SKM-1 treated with dmso at 0.1 percent for 144 hours (cell line): Measurements from ENCODE around the gene KCNH8.

Source experiments
- DNase-seq: peaks from one replicate; lab custom pipeline; 2025; ENCODE audit not compliant: unreplicated experiment; lab: John Stamatoyannopoulos, UW

KCNH8 gene

DNA sequence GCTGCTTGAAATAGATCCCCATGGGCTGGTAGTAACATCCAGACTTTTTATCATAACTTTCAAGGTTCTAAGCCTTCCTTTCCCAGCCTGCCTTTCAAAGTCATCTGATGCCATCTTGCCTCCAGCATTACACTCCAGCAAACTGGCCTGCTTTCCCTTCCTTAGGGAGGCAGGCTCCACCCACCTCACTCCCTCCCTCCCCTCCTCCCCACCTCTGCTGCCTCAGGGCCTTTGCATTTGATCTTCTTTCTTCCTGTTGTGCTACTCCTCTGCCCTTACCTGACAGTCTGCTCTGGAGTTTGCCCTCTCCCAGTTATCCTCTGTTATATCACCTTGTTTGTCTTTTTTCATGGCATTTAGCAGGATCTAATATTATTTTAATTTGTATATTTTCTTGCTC lies 319.5 kb downstream of the KCNH8 start:
- DNase-seq: no peak

DNA sequence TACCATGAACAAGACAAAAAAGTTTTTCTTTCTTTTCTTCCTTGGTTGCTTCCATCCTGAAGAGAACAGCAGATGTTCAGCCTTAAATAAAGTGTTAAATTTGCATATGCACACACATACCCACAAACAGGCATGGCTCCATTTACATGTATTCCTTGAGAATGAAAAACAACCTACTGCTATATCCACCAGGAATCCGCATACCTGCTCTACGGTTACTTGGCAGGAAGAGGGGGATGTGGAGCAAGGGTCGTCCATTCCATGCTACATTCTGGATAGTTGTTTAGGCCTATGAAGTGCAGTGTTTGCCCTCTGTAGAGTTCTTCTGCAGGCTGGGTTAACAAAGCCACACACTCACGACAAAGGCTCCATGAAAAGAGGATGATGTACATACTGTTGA lies 322.8 kb downstream of the KCNH8 start:
- DNase-seq: no peak

DNA sequence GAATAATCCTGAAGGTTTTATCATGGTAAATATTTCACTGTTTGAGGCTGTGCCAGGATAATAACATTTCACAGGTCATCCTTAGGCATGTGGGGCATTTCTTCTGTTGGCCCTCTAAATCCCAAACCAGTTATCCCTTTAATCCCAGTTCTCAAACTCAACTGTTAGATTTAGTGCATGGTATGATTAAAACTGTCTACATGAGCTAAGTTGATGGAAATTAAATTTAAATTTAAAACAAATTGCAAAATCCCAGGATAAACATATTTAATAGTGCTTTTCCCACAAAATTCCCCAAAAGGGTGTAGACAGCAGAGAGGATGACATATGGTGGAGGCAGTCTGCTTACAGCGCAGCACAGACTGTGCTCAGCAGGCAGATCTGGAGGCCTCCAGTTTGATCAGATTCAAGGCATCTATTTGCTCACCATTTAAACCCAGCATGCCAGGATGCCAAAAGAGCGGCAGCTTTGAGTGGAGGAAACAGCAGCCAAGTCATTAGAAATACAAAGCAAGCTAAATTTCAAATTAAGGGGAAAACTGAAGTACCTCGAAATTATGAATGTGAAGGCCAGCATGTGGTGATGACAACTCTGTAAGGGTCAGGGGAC lies 325.8 kb downstream of the KCNH8 start:
- DNase-seq: no peak

DNA sequence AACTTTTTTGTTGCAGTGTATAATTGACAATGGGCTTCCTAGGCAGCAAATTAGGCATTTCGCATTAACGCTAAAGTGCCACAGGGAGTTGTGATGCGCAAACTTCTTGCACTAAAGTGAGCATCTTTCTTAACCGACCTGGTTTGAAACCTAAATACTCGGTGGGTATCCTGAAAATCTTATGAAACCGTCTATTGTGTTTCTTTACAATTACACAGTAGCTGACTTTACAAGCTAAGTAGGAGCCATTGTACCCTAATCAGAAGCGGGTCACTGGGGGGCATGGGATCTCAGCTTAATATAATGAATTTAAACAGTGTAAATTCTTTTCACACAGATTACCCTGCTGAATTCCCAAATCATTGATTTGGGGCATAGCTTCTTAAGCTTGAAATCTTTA lies 328.0 kb downstream of the KCNH8 start:
- no peak for DNase-seq

DNA sequence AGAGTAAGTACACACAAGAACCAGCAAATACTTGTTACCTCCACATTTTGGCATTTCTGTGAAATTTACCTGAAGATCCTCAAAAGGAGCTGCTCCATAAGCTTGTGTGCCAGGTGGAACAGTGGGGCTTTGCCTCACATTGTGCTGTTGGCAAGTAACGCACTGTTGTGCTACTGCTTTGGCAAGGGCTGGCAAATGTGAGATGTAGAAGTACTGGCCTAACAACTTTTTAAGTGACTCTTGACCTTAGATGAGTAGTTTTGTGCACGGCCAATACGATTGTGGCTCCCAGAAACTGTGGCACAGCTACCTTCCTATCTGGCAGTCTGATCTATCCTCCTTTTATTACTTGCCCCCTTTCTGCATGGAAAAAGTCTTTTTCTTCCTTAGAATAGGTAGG lies 337.0 kb downstream of the KCNH8 start:
- no peak for DNase-seq

DNA sequence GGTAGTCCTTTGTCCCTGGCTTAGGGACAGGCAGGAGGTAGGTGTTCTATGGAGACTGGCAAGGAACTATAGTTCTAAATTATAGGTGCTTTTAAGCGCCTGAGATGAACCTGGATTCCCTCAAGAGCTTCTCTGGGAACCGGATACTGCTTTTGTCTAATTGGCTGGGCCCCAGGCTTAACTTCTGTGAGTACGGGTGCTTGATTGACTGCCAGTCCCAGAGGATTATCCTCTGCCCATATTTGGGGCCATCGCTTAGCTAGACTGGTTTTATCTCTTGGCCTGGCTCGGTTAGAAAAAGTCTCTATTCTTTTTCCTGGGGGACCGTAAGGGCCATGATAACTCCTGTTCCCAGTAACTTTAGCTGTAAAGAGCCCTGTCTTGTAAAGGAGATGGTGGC lies 339.1 kb downstream of the KCNH8 start:
- DNase-seq: no peak

DNA sequence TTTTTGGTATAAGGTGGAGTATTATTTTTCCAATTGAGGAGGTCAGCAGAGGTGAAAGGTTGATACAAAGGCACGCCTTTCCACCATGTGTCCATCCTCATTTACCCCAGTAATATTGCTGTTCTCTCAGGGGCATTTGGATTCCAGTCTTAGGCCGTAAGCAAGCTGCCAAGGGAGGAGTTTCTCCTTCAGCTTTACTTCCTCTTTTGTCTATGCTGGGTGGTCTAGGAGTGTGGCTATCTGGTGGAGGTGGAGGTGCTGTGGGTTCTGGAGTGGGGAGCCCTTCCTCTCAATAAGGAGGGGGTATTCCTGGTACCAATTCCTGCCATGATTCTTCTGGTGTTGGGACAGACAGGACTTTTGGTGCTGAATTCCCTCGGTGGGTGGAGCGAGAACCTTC lies 340.6 kb downstream of the KCNH8 start:
- no peak for DNase-seq

DNA sequence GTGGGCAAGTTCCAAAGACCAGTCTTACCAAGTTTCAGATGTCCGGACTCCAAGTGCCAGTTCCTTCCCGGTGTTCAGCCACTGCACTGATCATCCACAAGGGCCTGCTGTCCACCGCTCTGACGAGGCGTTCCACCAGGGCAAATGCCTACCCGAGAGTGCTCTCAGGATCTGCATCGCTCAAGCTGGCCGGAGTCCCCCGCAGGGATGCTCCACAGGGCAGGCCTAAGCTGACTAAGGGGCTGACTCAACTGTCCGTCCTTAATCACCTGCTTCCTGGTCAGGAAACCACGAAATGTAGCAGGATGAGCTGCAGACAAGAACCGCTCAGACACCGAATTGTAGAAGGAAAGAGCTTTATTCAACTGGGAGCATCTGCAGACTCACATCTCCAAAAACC lies 341.6 kb downstream of the KCNH8 start:
- DNase-seq: no peak

DNA sequence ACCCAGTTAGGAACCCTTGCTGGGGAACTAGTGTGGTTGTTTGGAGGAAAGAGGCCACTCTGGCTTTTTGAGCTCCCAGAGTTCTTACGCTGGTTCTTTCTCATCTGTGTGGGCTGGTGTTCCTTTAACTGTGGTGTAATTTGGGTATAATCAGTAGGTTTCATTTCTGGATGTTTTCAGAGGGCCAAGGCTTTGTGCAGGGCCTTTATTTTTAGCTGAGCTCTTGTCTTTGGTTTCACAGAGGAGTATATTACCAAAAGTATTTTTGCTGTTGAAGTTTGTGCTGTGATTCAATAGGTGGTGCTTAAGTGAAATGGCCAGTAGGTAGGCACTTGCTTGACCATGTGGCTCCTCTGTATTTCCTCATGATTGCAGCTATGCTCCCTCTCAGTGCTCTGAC lies 357.9 kb downstream of the KCNH8 start:
- no peak for DNase-seq

DNA sequence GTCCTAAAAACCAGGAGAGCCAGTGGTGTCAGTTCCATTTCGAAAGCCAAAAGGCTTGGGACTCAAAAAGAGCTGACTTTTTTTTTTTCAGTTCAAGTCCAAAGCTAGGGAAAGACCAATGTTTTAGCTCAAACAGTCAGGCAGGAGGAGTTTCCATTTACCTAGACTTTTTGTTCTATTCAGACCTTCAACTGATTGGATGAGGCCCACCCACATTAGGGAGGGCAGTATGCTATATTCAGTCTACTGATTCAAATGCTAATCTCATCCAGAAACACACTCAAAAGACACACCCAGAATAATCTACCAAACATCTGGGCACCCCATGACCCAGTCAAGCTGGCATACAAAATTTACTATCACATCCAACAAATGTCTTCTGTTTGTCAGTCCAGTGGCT lies 374.0 kb downstream of the KCNH8 start:
- no peak for DNase-seq

DNA sequence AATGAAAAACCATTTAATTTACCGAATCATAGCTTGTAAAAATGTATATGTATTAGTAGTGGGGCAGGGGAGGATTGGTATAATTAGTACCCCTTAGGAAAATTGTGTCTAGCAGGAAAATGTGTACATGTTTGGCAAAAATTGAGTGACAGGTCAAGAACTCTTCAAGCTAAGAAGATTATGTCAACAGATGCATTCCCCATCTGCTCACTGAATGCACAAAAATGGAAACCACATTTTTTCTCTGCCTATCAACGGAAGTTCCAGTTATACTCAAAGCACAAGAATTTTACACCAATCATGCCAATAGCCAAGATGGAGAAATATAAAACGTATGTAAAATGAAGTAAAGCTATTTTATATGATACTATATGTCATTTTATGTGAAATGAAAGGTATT lies 377.8 kb downstream of the KCNH8 start:
- no peak for DNase-seq

DNA sequence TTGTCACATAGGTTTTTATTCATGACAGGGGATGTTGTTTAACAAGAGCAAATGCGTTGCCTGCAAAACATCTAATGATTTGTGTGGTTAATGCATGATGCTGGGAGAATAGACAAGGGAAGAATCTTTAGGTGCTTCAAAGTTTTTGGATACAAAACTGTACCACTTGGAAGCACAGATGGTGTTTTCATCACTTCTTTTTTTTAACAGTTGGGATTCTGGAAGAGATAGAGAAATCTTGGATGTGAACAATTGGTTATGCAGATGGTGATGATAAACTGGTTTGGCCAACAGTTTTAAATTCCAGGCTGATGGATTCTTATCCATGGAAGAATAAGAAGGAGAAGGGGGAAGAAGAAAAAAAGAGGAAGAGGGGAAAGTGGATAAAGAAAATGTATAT lies 379.4 kb downstream of the KCNH8 start:
- no peak for DNase-seq

DNA sequence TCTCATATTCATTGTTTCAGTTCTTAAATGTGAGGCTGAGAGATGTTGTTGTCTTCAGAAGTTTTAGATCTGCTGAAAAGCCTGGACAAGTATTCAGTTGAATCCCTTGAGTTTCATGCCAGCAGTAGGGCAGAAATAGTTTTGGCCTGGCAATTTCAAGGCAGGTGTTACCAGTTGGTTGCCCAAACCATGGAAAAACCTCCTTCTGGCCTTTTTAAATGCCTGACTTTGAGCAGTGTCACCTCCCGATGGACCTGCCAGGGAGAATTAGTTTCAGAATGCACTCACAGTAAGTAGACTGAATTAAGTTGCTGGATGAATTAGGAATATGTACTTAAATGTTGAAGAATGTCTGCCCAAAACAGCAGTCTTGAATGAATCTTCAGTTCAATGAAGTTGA lies 383.1 kb downstream of the KCNH8 start:
- no peak for DNase-seq

DNA sequence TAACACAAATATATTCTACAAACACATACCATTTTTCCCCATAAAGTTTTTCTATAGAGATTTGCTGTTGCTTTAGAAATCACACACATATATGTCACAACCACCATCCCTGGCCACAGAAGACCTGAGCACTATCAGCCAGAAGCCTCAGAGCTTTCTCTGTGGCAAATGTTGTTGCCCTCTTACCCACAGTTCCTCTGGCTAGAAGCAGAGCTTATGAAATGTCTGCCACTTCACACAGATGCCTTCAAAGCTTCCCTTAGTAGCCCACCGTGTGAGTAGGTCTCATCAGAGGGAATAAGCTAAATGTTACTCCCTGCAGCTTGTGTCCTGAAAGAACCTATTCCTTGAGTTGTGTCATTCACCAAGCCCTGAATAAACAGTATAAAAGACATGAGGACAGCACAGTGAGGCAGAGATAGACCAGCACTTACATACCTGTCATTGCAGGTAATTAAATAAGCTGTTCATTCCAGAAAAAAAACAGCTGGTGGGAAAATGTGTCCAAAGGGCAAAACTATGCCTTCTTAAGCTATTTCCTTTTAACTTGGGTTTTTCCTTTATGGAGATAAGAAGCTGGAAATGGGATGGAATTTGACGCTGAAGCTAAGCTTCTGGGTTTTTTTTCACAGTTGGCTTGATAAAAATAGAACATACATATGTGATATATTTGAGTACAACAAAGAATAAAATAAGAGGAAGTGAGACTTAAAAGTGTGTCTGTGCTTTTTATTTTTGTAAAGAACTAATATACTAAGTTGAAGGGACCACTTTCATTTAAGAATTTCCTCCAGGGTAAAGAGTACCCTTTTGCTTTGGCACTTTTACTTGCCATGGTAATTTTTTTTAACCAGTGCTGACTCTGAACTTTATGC lies 391.4 kb downstream of the KCNH8 start:
- peak; percentile 16 for DNase-seq

DNA sequence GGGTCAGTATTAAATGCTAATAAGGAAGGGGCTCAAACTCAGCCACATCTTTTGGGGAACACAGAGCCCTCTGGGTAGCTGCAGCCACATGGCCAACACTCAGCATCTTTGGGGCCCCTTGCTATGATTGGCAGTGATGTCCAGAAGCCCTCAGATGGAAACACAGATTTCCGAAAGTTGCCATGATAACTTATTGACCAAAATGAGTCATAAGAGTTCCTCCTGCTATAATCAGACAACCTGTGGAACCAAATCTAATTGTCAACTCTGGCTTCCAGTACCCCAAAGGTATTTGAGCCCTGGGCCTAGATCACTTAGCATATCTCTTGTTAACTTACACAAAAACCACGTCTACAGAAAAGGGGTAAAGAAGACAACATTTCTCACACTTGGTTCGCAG lies 392.2 kb downstream of the KCNH8 start:
- no peak for DNase-seq

DNA sequence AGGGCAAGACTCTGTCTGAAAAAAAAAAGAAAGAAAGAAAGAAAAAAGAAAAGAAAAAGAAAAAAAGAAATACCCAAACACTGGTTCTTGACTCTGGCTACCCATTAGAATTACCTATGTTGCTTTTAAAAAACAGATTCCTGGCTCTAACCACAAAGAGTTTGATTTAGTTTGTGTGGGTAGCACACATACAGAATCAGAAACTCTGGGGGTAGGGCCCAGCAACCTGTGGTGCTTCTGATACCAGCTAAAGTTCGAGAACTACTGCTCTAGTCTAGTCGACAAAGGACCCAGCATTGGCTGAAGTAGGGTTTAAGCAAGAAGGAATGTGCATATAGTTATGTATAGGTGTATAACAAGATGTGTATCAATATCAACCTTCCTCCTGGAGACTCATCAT lies 393.0 kb downstream of the KCNH8 start:
- no peak for DNase-seq

DNA sequence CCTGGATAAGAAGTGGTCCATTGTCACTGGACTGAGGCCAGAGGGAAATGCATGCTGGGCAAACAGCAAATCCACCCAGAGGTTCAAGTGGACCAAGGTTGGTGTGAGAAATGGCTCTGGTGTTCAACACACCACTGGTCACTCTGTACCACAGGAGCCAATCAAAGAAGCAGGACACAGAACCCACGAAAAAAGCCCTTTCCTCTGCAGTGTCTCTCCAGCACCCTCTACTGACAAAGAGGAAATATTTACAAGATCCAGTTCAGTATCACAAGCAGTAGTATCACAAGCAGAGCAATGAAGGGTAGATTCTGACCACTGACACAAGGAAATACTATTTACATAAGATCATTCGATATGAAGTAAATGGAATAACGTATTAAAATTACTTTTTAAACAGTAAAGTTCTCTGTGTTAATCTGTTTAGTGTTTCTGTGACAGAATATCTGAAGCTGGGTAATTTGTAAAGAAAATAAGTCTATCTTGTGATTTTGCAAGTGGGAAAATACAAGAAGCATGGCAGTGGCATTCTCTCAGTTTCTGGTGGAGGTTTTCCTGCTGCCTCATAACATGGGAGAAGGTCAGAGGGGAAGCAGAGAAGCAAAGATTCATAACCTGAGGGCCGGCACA lies 395.0 kb downstream of the KCNH8 start:
- peak; percentile 23 for DNase-seq

DNA sequence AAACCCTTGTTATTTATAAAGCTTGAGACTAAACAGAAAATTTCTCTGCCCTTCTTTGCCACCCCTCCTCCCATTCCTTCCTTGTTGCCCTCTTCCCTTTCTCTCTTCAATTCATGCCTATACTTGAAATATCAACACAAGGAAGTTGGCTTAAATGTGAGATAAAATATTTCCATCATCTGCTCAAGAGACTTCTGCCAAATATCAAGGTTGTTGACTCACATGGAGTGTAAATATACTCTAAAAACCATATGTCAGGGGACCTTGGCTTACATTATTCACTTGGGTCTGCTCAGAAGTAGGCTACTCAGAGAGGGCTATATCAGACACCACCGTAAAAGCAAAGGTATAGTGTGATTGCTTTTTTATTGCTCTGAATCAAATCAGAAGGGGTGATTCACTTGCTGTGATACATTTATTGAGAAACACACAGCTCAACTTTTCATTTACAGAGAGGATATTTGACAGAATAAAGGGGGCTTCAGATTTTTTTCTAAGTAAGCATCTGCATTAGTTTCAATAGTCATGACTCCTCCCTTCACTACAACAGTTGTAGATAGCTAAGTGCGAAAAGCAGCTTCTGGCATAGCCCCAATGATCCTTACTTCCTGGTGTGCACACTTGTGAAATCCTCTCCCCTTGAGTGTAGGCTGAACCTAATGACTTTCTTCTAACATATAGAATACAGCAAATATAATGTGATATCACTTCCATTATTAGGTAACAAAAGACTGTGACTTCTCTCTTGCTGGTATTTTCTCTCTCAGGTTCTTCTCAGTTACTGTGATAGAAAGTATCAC lies 399.6 kb downstream of the KCNH8 start:
- no peak for DNase-seq

DNA sequence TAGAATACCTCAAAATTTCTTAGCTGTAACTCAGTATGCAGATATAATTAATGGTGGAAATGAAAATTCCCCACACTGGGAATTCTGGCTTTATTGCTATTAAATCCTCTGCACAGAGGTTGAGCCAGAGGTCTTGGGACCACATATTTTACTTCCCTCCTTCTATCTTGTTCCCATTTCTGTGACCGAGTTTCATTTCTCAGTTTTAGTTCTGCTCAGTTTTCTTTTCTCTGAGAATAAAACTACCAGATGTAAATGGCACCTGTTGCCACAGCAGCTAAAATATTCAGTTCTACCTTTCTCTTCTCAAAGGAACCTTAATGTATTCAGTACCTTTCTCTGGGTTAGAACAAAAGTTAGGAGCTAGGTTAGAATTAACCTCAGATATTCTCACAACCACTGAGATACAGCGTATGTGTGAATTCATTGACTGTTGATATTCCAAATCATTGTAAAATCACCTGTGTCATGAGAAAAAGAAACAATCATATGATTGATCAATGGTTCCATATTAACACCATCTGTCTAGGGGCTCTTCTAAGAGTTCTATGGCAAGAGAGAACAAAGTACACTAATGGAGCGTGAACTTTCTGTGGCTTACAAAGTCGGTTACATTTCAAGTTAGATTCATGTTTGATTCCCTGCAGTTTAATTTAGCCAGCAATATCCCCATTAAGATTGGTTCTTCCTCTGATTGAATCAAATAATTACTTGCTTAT lies 411.6 kb downstream of the KCNH8 start:
- DNase-seq: no peak

DNA sequence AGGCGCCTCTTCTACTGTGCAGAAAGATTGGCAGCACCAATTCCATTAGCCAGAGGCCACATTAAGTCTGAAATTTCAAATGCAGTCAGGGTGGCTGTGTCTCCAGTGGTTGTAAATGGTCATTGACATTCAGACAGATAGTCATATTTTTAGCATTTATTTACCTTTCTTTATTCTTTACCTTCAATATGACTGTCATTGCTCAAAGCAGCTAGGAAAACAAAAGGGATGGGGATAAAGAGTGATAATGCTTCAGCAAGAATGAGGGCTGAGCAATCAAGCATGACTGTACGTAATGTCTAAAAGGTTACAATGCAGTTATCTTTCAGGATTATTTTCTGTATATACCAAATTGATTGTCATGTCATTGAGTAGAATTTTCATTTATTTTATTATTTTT lies 425.3 kb downstream of the KCNH8 start:
- no peak for DNase-seq

DNA sequence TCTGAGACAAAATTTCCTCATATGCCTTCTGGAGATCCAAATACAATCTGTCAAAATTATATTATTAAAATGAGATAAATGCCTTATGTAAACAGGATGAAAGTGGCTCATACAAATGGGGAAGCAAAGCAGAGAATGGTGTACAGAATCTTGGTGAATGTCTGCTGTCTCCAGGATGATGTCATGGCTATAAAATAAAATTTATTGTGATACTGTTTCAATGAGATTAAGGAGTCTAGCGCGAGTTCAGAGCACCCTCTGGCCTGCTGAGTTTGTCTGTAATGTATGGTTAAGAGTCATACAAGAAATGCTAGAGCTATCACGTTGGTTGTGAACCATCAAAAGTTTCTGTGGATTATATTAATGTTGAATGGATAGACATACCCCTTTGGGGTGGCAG lies 426.0 kb downstream of the KCNH8 start:
- no peak for DNase-seq
